ENCODE results near the gene ZBTB25. TPM values are rescaled to one million over a fixed set of nuclear protein-coding genes. Genes with fewer than 3 reads are reported as not detected.

ZBTB25 gene
- total RNA-seq, 2 experiments from 2014 or later, result 56.8 to 58.1 TPM

DNA sequence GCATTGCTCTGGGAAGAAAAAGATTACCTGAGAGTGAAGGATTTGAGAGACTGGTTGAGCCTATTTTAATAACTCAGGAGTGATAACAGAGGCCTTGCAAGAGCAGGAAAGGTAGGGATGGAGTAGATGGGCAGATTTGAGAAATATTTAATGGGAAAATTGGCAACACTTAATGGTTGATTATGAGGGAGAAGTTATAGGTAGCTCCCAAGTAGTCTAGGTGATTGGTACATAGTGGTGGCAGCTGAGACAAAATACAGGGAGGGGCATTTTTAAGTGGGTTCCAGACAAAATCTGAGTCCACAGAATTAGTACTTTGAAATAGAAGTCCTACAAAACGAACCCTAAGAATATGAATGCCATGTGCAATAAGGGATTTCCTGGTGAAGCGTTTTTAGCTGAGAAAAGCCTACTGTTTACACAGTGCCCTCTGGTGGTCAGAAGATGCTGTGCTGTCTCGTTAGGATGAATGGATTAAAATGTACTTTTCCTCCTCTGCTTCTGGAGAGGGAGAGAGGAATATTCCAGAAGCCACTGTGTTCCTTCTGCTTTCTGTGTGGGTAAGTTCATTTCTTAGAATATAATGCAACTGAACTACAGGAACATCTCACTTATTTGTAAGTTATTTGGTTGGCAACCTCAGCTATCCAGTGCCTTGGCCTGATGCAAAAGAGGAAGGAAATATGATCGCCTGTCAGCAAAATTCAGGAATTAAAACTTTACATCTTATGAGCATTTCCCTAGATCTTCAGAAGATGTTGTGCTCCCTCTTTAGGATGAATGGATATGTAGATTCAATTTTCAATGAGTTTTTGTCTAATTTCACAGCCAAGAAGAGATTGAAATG is 7.4 kb upstream of the ZBTB25 start:
- TF ChIP-seq, protein P1, sequence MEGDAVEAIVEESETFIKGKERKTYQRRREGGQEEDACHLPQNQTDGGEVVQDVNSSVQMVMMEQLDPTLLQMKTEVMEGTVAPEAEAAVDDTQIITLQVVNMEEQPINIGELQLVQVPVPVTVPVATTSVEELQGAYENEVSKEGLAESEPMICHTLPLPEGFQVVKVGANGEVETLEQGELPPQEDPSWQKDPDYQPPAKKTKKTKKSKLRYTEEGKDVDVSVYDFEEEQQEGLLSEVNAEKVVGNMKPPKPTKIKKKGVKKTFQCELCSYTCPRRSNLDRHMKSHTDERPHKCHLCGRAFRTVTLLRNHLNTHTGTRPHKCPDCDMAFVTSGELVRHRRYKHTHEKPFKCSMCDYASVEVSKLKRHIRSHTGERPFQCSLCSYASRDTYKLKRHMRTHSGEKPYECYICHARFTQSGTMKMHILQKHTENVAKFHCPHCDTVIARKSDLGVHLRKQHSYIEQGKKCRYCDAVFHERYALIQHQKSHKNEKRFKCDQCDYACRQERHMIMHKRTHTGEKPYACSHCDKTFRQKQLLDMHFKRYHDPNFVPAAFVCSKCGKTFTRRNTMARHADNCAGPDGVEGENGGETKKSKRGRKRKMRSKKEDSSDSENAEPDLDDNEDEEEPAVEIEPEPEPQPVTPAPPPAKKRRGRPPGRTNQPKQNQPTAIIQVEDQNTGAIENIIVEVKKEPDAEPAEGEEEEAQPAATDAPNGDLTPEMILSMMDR (IDR thresholded peaks at IDR 0.05), result peak; percentile 88
- Histone ChIP-seq H3K4me1 (ENCODE audit: insufficient read depth, low read length) (peaks cover 56% of the 10 kb centered on the region), H3K9me3 (ENCODE audit: control insufficient read depth in 1 of 2, insufficient read depth in 1 of 2, low read length in 2 of 2) (no peaks in the 10 kb centered on the region), H3K27me3 (ENCODE audit: control insufficient read depth in 1 of 2, insufficient read depth in 2 of 2, low read length in 2 of 2) (no peaks in the 10 kb centered on the region), H3K4me3 (ENCODE audit: low read length) (no peak overlapping the region), H3K36me3 (ENCODE audit: insufficient read depth, low read length) (peaks cover 11% of the 10 kb centered on the region), H3K27ac (ENCODE audit: low read depth in 1 of 2, low read length in 2 of 2) (peak overlapping the region in 1 of 2 donors; percentile 27)
- DNase-seq, result peak; percentile 36 to 88 (median 56)
- H3K27me3 Mint-ChIP-seq, result no peaks in the 10 kb centered on the region
- peaks cover 93% of the 10 kb centered on the region for H3K4me1 Mint-ChIP-seq (ENCODE audit: low read depth)
- peak overlapping the region; percentile 100 for H3K27ac Mint-ChIP-seq
- CTCF ChIA-PET, result interaction anchor here (0.5 to 3.2 kb wide), 25 partner anchors 9 to 475 kb away, joined by 3 to 55 read pairs (median 4); partner anchors contain the start of genes FNTB and HSPA2
- peaks cover 12% of the 10 kb centered on the region for H3K36me3 Mint-ChIP-seq (ENCODE audit: low read depth)
- no peaks in the 10 kb centered on the region for H3K9me3 Mint-ChIP-seq
- POLR2A ChIA-PET, result interaction anchor here (0.6 to 4.8 kb wide), 12 partner anchors 9 to 124 kb away, joined by 3 to 29 read pairs (median 5); partner anchors contain the start of genes HSPA2 and ZBTB25
- peak overlapping the region; percentile 43 for H3K4me3 Mint-ChIP-seq
- intact Hi-C loops (cut with DNase I, micrococcal nuclease), result loop anchor here (1.0 to 2.0 kb wide), 4 partner anchors 9 to 168 kb away; no protein-coding TSS in a partner anchor
- peak; percentile 63 for ATAC-seq (ENCODE audit: poor library complexity)

- peaks cover under 1% of the 10 kb centered on the region for H3K27me3 Mint-ChIP-seq
- ChIA-PET POLR2A (interaction anchor here (0.9 to 4.8 kb wide), 5 partner anchors 7 to 121 kb away, joined by 3 to 29 read pairs (median 4); partner anchors contain the start of genes MTHFD1 and ZBTB25), CTCF (interaction anchor here (0.9 to 3.2 kb wide), 7 partner anchors 14 to 165 kb away, joined by 3 to 55 read pairs (median 3); partner anchors contain the start of gene HSPA2)
- H3K4me1 ChIP-seq (ENCODE audit: insufficient read depth, low read length), result peaks cover 60% of the 10 kb centered on the region
- intact Hi-C loops (cut with DNase I, micrococcal nuclease), result loop anchor here (10.0 kb wide), 2 partner anchors 406 to 864 kb away; partner anchors contain the start of genes WDR89 (in 2 of the 2) and CHURC1 (in 1 of the 2)
- no peaks in the 10 kb centered on the region for H3K27me3 ChIP-seq (ENCODE audit: control insufficient read depth in 1 of 2, insufficient read depth in 2 of 2, low read length in 2 of 2)
- TF ChIP-seq, protein P1 (IDR thresholded peaks at IDR 0.05), result no peak
- H3K27ac ChIP-seq (ENCODE audit: low read depth in 1 of 2, low read length in 2 of 2), result no peak overlapping the region
- peaks cover 11% of the 10 kb centered on the region for H3K36me3 ChIP-seq (ENCODE audit: insufficient read depth, low read length)
- H3K27ac Mint-ChIP-seq, result peak overlapping the region; percentile 100
- no peak for ATAC-seq (ENCODE audit: poor library complexity)
- H3K4me3 Mint-ChIP-seq, result peak overlapping the region; percentile 43
- peaks cover 86% of the 10 kb centered on the region for H3K4me1 Mint-ChIP-seq (ENCODE audit: low read depth)
- no peaks in the 10 kb centered on the region for H3K9me3 ChIP-seq (ENCODE audit: control insufficient read depth in 1 of 2, insufficient read depth in 1 of 2, low read length in 2 of 2)
- H3K36me3 Mint-ChIP-seq (ENCODE audit: low read depth), result peaks cover 29% of the 10 kb centered on the region
- H3K9me3 Mint-ChIP-seq, result no peaks in the 10 kb centered on the region
- DNase-seq, result no peak
- no peak overlapping the region for H3K4me3 ChIP-seq (ENCODE audit: low read length)
These were observed 5.4 kb upstream of the ZBTB25 start for GRCh38 chr14:64509036-64509435.

GRCh38 chr14:64508215-64508776 is 4.7 kb upstream of the ZBTB25 start:
- Histone ChIP-seq H3K4me1 (ENCODE audit: insufficient read depth, low read length) (peaks cover 57% of the 10 kb centered on the region), H3K36me3 (ENCODE audit: insufficient read depth, low read length) (peaks cover 11% of the 10 kb centered on the region), H3K9me3 (ENCODE audit: control insufficient read depth in 1 of 2, insufficient read depth in 1 of 2, low read length in 2 of 2) (no peaks in the 10 kb centered on the region), H3K27me3 (ENCODE audit: control insufficient read depth in 1 of 2, insufficient read depth in 2 of 2, low read length in 2 of 2) (no peaks in the 10 kb centered on the region), H3K27ac (ENCODE audit: low read depth in 1 of 2, low read length in 2 of 2) (peak overlapping the region in 1 of 2 donors; percentile 60), H3K4me3 (ENCODE audit: low read length) (no peak overlapping the region)
- DNase-seq (no peak), ATAC-seq (ENCODE audit: poor library complexity) (no peak)
- ChIA-PET POLR2A (interaction anchor here (1.2 to 1.4 kb wide), 2 partner anchors 30 to 121 kb away, joined by 3 to 6 read pairs; partner anchors contain the start of gene MTHFD1), CTCF (interaction anchor here (0.6 to 3.2 kb wide), 7 partner anchors 14 to 164 kb away, joined by 3 to 55 read pairs (median 3); partner anchors contain the start of gene HSPA2)
- Mint-ChIP-seq H3K36me3 (ENCODE audit: low read depth) (peaks cover 33% of the 10 kb centered on the region), H3K9me3 (no peaks in the 10 kb centered on the region), H3K27ac (peak overlapping the region; percentile 100), H3K4me1 (ENCODE audit: low read depth) (peaks cover 83% of the 10 kb centered on the region), H3K4me3 (peak overlapping the region; percentile 27), H3K27me3 (peaks cover 4% of the 10 kb centered on the region)
- TF ChIP-seq, protein P1 (IDR thresholded peaks at IDR 0.05), result no peak
- intact Hi-C loops (cut with DNase I, micrococcal nuclease), result loop anchor here (10.0 kb wide), 2 partner anchors 407 to 863 kb away; partner anchors contain the start of genes WDR89 (in 2 of the 2) and CHURC1 (in 1 of the 2)

Data from CD4-positive, alpha-beta T cell (primary cell).